Mesothelial cell of epicardium (in vitro differentiated cells): Measurements from ENCODE around the gene LAPTM5. TPM values are rescaled to one million over a fixed set of nuclear protein-coding genes. Genes with fewer than 3 reads are reported as not detected.

ENCODE experiments used
- DNase-seq, 2 experiments: peaks; one replicate each; pipeline ENCODE4 v3.0.0; 2021; ENCODE audit warnings: low spot score in 2 of 2; ENCODE audit not compliant: unreplicated experiment in 2 of 2
- H3K27ac Mint-ChIP-seq: 2 replicates; pipeline ENCODE4 v1.8.0; 2021; ENCODE audit warnings: mixed read lengths
- H3K27me3 Mint-ChIP-seq: 2 replicates; pipeline ENCODE4 v1.8.0; 2021; ENCODE audit warnings: low read depth, mixed read lengths
- H3K36me3 Mint-ChIP-seq: 2 replicates; pipeline ENCODE4 v1.8.0; 2021; ENCODE audit warnings: mixed read lengths
- H3K4me1 Mint-ChIP-seq: 2 replicates; pipeline ENCODE4 v1.8.0; 2021; ENCODE audit warnings: mixed read lengths
- H3K4me3 Mint-ChIP-seq: 2 replicates; pipeline ENCODE4 v1.8.0; 2021; ENCODE audit warnings: mild to moderate bottlenecking, moderate library complexity, mixed read lengths
- H3K9me3 Mint-ChIP-seq: 2 replicates; pipeline ENCODE4 v1.8.0; 2021; ENCODE audit warnings: mixed read lengths
- total RNA-seq: library from RNA; stranded (reverse); gene quantifications from 3 replicates; pipeline ENCODE4 v1.2.1, GENCODE V29; 2021
- TF ChIP-seq, protein P1 (sequence below): fragments of 200-600 bp; sonication (generic); IDR thresholded peaks from one replicate; pipeline ENCODE4 v1.5.0; 2021; ENCODE audit warnings: antibody characterized with exemption; ENCODE audit not compliant: unreplicated experiment

The LAPTM5 gene
- total RNA-seq, 1 donor from 2014 or later = not detected

- Mint-ChIP-seq H3K4me3 (no peak overlapping the region), H3K4me1 (peaks cover 5% of the 10 kb centered on the region)
- TF ChIP-seq, protein P1, sequence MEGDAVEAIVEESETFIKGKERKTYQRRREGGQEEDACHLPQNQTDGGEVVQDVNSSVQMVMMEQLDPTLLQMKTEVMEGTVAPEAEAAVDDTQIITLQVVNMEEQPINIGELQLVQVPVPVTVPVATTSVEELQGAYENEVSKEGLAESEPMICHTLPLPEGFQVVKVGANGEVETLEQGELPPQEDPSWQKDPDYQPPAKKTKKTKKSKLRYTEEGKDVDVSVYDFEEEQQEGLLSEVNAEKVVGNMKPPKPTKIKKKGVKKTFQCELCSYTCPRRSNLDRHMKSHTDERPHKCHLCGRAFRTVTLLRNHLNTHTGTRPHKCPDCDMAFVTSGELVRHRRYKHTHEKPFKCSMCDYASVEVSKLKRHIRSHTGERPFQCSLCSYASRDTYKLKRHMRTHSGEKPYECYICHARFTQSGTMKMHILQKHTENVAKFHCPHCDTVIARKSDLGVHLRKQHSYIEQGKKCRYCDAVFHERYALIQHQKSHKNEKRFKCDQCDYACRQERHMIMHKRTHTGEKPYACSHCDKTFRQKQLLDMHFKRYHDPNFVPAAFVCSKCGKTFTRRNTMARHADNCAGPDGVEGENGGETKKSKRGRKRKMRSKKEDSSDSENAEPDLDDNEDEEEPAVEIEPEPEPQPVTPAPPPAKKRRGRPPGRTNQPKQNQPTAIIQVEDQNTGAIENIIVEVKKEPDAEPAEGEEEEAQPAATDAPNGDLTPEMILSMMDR = no peak
These were observed 7.5 kb upstream of the LAPTM5 start for GRCh38 chr1:30764939-30765555.

GRCh38 chr1:30764396-30764795, 6.8 kb upstream of the LAPTM5 start:
- H3K4me3 Mint-ChIP-seq = no peak overlapping the region
- H3K4me1 Mint-ChIP-seq = peaks cover 5% of the 10 kb centered on the region
- no peak for DNase-seq
- no peaks in the 10 kb centered on the region for H3K9me3 Mint-ChIP-seq
- TF ChIP-seq, protein P1 = no peak
- no peaks in the 10 kb centered on the region for H3K27me3 Mint-ChIP-seq
- no peak overlapping the region for H3K27ac Mint-ChIP-seq
- no peaks in the 10 kb centered on the region for H3K36me3 Mint-ChIP-seq

More at GRCh38 chr1:30764939-30765555, 7.5 kb upstream of the LAPTM5 start:
- Mint-ChIP-seq H3K27me3 (no peaks in the 10 kb centered on the region), H3K9me3 (no peaks in the 10 kb centered on the region), H3K27ac (no peak overlapping the region), H3K36me3 (no peaks in the 10 kb centered on the region)
- no peak for DNase-seq

GRCh38 chr1:30763651-30764248, 6.2 kb upstream of the LAPTM5 start:
- TF ChIP-seq, protein P1 = no peak
- peak overlapping the region; percentile 67 for H3K27ac Mint-ChIP-seq
- H3K27me3 Mint-ChIP-seq = no peaks in the 10 kb centered on the region
- no peaks in the 10 kb centered on the region for H3K36me3 Mint-ChIP-seq
- no peak for DNase-seq
- H3K4me3 Mint-ChIP-seq = no peak overlapping the region
- H3K4me1 Mint-ChIP-seq = peaks cover 5% of the 10 kb centered on the region
- no peaks in the 10 kb centered on the region for H3K9me3 Mint-ChIP-seq

DNA sequence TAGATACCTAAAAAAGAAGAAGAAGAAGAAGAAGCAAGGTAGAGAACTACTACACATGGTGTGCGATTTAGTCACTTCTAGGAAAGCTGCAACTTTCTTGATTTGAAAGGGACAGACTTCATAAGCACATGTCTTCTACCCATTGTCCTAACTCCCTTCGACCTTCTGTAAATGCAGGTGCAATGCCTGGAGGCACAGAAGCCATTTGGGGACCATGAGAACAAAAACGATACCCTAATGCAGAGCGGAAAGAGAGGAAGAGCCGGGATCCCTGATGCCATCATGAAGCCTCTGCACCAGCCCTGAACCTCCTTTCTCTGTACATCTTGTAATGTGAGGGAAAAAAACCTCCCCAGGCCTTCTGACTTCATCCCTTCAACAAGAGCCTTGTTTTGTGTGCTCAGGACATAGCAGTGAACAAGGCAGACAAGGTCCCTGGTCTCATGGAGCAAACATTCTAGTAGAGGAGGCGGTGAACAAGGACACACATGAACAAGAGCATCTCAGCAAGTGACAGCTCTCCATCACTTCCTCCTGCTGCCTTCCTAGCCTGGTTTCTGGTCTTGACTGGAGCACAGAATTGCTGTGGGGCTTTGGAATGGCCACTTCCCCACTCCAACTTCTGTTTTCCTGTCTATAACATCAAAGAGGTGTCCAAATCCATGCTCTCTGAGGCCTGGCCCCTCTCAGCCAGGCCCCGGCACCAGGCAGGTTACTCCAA, 5.5 kb upstream of the LAPTM5 start:
- Mint-ChIP-seq H3K4me3 (no peak overlapping the region), H3K4me1 (peaks cover 5% of the 10 kb centered on the region), H3K36me3 (no peaks in the 10 kb centered on the region), H3K27ac (peak overlapping the region; percentile 67), H3K9me3 (no peaks in the 10 kb centered on the region), H3K27me3 (no peaks in the 10 kb centered on the region)
- DNase-seq = no peak
- TF ChIP-seq, protein P1 = no peak

DNA sequence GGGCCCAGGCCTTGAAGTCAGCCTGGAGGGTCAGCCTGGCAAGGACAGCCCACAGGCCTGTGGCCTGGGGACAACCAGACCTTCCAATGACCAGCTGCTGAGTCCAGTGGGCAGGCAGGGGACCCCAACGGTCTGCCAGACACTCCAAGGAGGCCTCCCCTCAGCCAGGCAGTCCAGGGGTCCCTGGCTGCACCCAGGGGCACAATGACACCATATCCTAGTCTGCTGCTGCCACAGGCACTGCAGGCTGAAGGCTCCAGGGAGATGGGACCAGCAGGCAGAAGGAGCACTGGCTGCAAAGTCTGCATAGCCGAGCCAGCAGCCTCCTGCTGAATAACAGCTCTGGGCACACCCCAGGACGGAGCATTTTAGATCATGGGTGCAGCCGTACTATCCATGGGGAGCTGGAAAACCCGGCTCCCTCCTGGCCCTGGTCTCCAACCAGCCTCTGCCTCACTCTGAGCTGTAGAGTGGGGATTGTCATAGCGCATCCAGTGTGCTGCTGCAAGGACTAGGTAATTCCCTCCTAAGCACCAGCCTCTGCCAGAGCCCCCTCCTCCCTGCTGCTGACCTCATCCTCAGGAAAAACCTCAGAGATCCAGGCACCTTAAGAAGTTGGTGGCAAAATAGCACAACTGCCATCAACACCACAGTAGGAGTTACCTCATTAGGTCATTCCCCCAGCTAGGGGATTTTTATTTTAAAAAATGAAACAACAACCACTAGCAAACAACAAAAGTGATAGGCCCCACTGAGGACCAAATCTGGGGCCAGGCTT, 4.8 kb upstream of the LAPTM5 start:
- H3K4me3 Mint-ChIP-seq = no peak overlapping the region
- DNase-seq = no peak
- no peaks in the 10 kb centered on the region for H3K36me3 Mint-ChIP-seq
- H3K9me3 Mint-ChIP-seq = no peaks in the 10 kb centered on the region
- H3K27me3 Mint-ChIP-seq = no peaks in the 10 kb centered on the region
- H3K27ac Mint-ChIP-seq = no peak overlapping the region
- H3K4me1 Mint-ChIP-seq = peaks cover 5% of the 10 kb centered on the region
- TF ChIP-seq, protein P1 = no peak
